Keratinocyte (primary cell): Measurements from ENCODE around the gene TGFB1I1. TPM values are rescaled to one million over a fixed set of nuclear protein-coding genes. Genes with fewer than 3 reads are reported as not detected.

ENCODE experiments used
- DNase-seq: peaks from one replicate; pipeline ENCODE4 v3.0.0-alpha.2; 2011; ENCODE audit warnings: low read depth, missing footprints, low spot score
- FAIRE-seq: peaks from 2 replicates; lab custom pipeline; 2011; peaks lifted over from hg19 to GRCh38; lab: Jason Lieb, UNC
- H2AFZ ChIP-seq: 2 replicates; pipeline ENCODE4 v1.6.0; 2012; ENCODE audit warnings: low read length, control low read depth, inconsistent platforms; ENCODE audit not compliant: control insufficient read depth
- H3K27ac ChIP-seq: 2 replicates; pipeline ENCODE4 v1.5.1; 2011; ENCODE audit warnings: low read length; ENCODE audit not compliant: control insufficient read depth, insufficient read depth
- H3K27me3 ChIP-seq: 3 replicates; pipeline ENCODE4 v1.6.0; 2011; ENCODE audit warnings: low read length; ENCODE audit not compliant: control insufficient read depth, insufficient read depth; ENCODE audit errors: extremely low read depth
- H3K36me3 ChIP-seq, 2 experiments: 2 replicates in 1 of 2; 3 replicates in 1 of 2; pipeline ENCODE4 v1.5.1; 2011; ENCODE audit warnings: low read length in 2 of 2, mild to moderate bottlenecking in 1 of 2; ENCODE audit not compliant: control insufficient read depth in 2 of 2, insufficient read depth in 2 of 2; ENCODE audit errors: extremely low read depth in 1 of 2
- H3K4me1 ChIP-seq: 3 replicates; pipeline ENCODE4 v1.5.1; 2011; ENCODE audit warnings: low read length; ENCODE audit not compliant: control insufficient read depth, insufficient read depth; ENCODE audit errors: extremely low read depth
- H3K4me2 ChIP-seq: 3 replicates; pipeline ENCODE4 v1.6.0; 2011; ENCODE audit warnings: low read depth, low read length; ENCODE audit not compliant: control insufficient read depth, insufficient read depth; ENCODE audit errors: extremely low read depth
- H3K4me3 ChIP-seq, 3 experiments: fragments of 200-600 bp in 1 of 3; sonication (generic) in 1 of 3; 2 replicates in 2 of 3; 3 replicates in 1 of 3; pipeline ENCODE4 v1.5.1; 2011 to 2016; ENCODE audit warnings: low read length in 3 of 3, mild to moderate bottlenecking in 3 of 3, control low read depth in 2 of 3, inconsistent platforms in 1 of 3, low read depth in 1 of 3, mixed read lengths in 1 of 3, mixed run types in 1 of 3, moderate library complexity in 1 of 3; ENCODE audit not compliant: control insufficient read depth in 2 of 3, insufficient read depth in 2 of 3; ENCODE audit errors: extremely low read depth in 1 of 3
- H3K79me2 ChIP-seq: 2 replicates; pipeline ENCODE4 v1.6.0; 2012; ENCODE audit warnings: low read length; ENCODE audit not compliant: control insufficient read depth, insufficient read depth
- H3K9ac ChIP-seq: 3 replicates; pipeline ENCODE4 v1.6.0; 2011; ENCODE audit warnings: low read length; ENCODE audit not compliant: control insufficient read depth, insufficient read depth; ENCODE audit errors: extremely low read depth
- H3K9me1 ChIP-seq: 3 replicates; pipeline ENCODE4 v1.6.0; 2011; ENCODE audit warnings: low read length; ENCODE audit not compliant: control insufficient read depth, insufficient read depth; ENCODE audit errors: extremely low read depth
- H3K9me3 ChIP-seq: 2 replicates; pipeline ENCODE4 v1.5.1; 2012; ENCODE audit warnings: low read depth, low read length; ENCODE audit not compliant: control insufficient read depth
- H4K20me1 ChIP-seq: 3 replicates; pipeline ENCODE4 v1.6.0; 2011; ENCODE audit warnings: low read length; ENCODE audit not compliant: control insufficient read depth, insufficient read depth; ENCODE audit errors: extremely low read depth
- CTCF ChIP-seq, 3 experiments: IDR thresholded peaks in 1 of 3; conservative IDR thresholded peaks in 1 of 3; optimal IDR thresholded peaks in 1 of 3; 2 replicates in 2 of 3; 3 replicates in 1 of 3; pipeline versions ENCODE3 to v1.5.1; 2011; ENCODE audit warnings: low read length in 3 of 3, mild to moderate bottlenecking in 3 of 3, moderate library complexity in 2 of 3, control low read depth in 1 of 3, inconsistent platforms in 1 of 3; ENCODE audit not compliant: insufficient read depth in 2 of 3; ENCODE audit errors: extremely low read depth in 1 of 3
- EZH2 ChIP-seq: IDR thresholded peaks from one replicate; pipeline ENCODE4 v1.6.1; 2012; ENCODE audit warnings: inconsistent platforms, mild to moderate bottlenecking, low read length, moderate library complexity
- dilution Hi-C: fragments of 300-500 bp; cut with MboI; formaldehyde crosslinking; loops from one replicate; pipeline ENCODE4 v1.7.0; 2020; ENCODE audit warnings: low sequenced_read_pairs; ENCODE audit not compliant: extremely low pct_ligation_motif_present
- polyA plus RNA-seq, 5 experiments: library from polyadenylated mRNA; depleted of rRNA in 3 of 5; stranded (reverse) in 3 of 5; stranded (forward) in 1 of 5; unstranded in 1 of 5; fragments of >200 nt; gene quantifications; 1 replicate in 1 of 5; 2 replicates in 3 of 5; 3 replicates in 1 of 5; pipeline versions ENCODE4 v1.2.1 to v1.2.3, GENCODE V29; 2011 to 2012; ENCODE audit warnings: missing spikeins in 2 of 5, low read depth in 1 of 5, low replicate concordance in 1 of 5

The TGFB1I1 gene
- polyA plus RNA-seq, 1 donor (not counting 4 experiments of a cell fraction or from before 2014, with no cell fraction given), result 3.7 TPM

GRCh38 chr16:31507929-31508705 lies 36.2 kb downstream of the TGFB1I1 start, which contains the start of gene RUSF1:
Gene RUSF1 (minus strand): TSS chr16:31508391. CDS start chr16:31508373, 18 bp downstream.
- DNase-seq, result no peak
- H3K36me3 ChIP-seq, result peaks cover 3 to 4% of the 10 kb centered on the region in 2 experiments
- H4K20me1 ChIP-seq, result no peaks in the 10 kb centered on the region
- peaks cover 7% of the 10 kb centered on the region for H3K4me1 ChIP-seq
- H3K9me1 ChIP-seq, result no peaks in the 10 kb centered on the region
- H3K27me3 ChIP-seq, result no peaks in the 10 kb centered on the region
- no peak for FAIRE-seq
- H2AFZ ChIP-seq, result peak within 1 kb of the TSS; percentile 73
- no peaks in the 10 kb centered on the region for H3K9me3 ChIP-seq
- dilution Hi-C loops, result no loop called here
- H3K9ac ChIP-seq, result peak within 1 kb of the TSS; percentile 89
- TF ChIP-seq EZH2 (no peak), CTCF (optimal IDR thresholded peaks at IDR 0.05 in 1 of 3, IDR thresholded peaks at IDR 0.05 in 1 of 3, conservative IDR thresholded peaks at IDR 0.05 in 1 of 3; ENCODE audit: extremely low read depth in 1 of 3, insufficient read depth in 2 of 3, low read length in 3 of 3) (no peak)
- peaks cover 8% of the 10 kb centered on the region for H3K79me2 ChIP-seq
- peak within 1 kb of the TSS; percentile 79 for H3K4me2 ChIP-seq
- peak within 1 kb of the TSS; percentile 83 for H3K27ac ChIP-seq
- H3K4me3 ChIP-seq, result peak within 1 kb of the TSS; percentile 88 to 96 (median 89)

GRCh38 chr16:31508706-31509195 lies 36.8 kb downstream of the TGFB1I1 start:
- Histone ChIP-seq H4K20me1 (no peaks in the 10 kb centered on the region), H3K9ac (peak overlapping the region; percentile 89), H3K27ac (peak overlapping the region; percentile 83), H3K9me3 (no peaks in the 10 kb centered on the region), H3K27me3 (no peaks in the 10 kb centered on the region), H3K9me1 (no peaks in the 10 kb centered on the region), H2AFZ (peak overlapping the region; percentile 73), H3K79me2 (peaks cover 8% of the 10 kb centered on the region), H3K4me3 (peak overlapping the region; percentile 88 to 96 (median 89)), H3K4me1 (peaks cover 7% of the 10 kb centered on the region), H3K36me3 (peaks cover 3 to 4% of the 10 kb centered on the region in 2 experiments), H3K4me2 (peak overlapping the region; percentile 76)
- dilution Hi-C loops, result no loop called here
- FAIRE-seq (no peak), DNase-seq (no peak)
- no peak for TF ChIP-seq EZH2
- no peak for TF ChIP-seq CTCF (optimal IDR thresholded peaks at IDR 0.05 in 1 of 3, IDR thresholded peaks at IDR 0.05 in 1 of 3, conservative IDR thresholded peaks at IDR 0.05 in 1 of 3; ENCODE audit: extremely low read depth in 1 of 3, insufficient read depth in 2 of 3, low read length in 3 of 3)
